T-helper 2 cell (primary cell): Measurements from ENCODE around the gene MYO7B.

Experiments
- DNase-seq, 5 experiments: peaks; one replicate each; pipeline versions ENCODE4 v3.0.0 to v3.0.0-alpha.2; 2012 to 2022

Gene MYO7B

GRCh38 chr2:127640082-127641072, 104.9 kb downstream of the MYO7B start:
- peak in 1 of 5 experiments; percentile 53 for DNase-seq

GRCh38 chr2:127641133-127641532, 105.7 kb downstream of the MYO7B start:
- DNase-seq: peak in 1 of 5 experiments; percentile 19

GRCh38 chr2:127641846-127642507, 106.5 kb downstream of the MYO7B start:
- peak in 2 of 5 experiments; percentile 39 to 64 for DNase-seq

- DNase-seq: no peak
These were observed 107.4 kb downstream of the MYO7B start for GRCh38 chr2:127642706-127643438.

- DNase-seq: no peak
These were observed 108.1 kb downstream of the MYO7B start for GRCh38 chr2:127643439-127644065.

- DNase-seq: no peak
These were observed 108.9 kb downstream of the MYO7B start for GRCh38 chr2:127644066-127645025.

GRCh38 chr2:127645026-127645394, 109.5 kb downstream of the MYO7B start:
- DNase-seq: no peak

GRCh38 chr2:127645395-127646291, 110.2 kb downstream of the MYO7B start, which contains the start of gene GPR17:
GPR17 (plus strand) TSS chr2:127646153; CDS start chr2:127650736, 4,583 bp downstream.
- no peak for DNase-seq

- no peak for DNase-seq
These were observed 111.2 kb downstream of the MYO7B start for GRCh38 chr2:127646487-127647241.

GRCh38 chr2:127647242-127648190, 112.0 kb downstream of the MYO7B start:
- no peak for DNase-seq

GRCh38 chr2:127648321-127648720, 112.8 kb downstream of the MYO7B start:
- no peak for DNase-seq

GRCh38 chr2:127649100-127649611, 113.7 kb downstream of the MYO7B start:
- no peak for DNase-seq

- DNase-seq: peak; percentile 53 to 83 (median 70)
These were observed 114.2 kb downstream of the MYO7B start for GRCh38 chr2:127649684-127650040.

GRCh38 chr2:127650041-127650784, 114.7 kb downstream of the MYO7B start:
- DNase-seq: no peak

GRCh38 chr2:127650785-127651380, 115.4 kb downstream of the MYO7B start:
- no peak for DNase-seq

GRCh38 chr2:127651381-127651809, 115.9 kb downstream of the MYO7B start:
- no peak for DNase-seq
